ENCODE results near the gene TNFRSF4.

- TF ChIP-seq POLR2AphosphoS5 (IDR thresholded peaks at IDR 0.05; ENCODE audit: borderline replicate concordance, low read depth, low read length) (no peak), EZH2 (IDR thresholded peaks at IDR 0.05) (no peak)
Observed at GRCh38 chr1:1213345-1214265, at the start of gene TNFRSF4.

Data from SK-N-MC (cell line).